Transverse colon (tissue), 4 donors: Measurements from ENCODE around the gene RPLP1.

Experiments
- CTCF ChIP-seq, 5 experiments: fragments of 200-600 bp in 3 of 5; fragments of 450-650 bp in 2 of 5; sonication (generic) in 3 of 5; IDR thresholded peaks; 1 replicate in 2 of 5; 2 replicates in 3 of 5; pipeline ENCODE4 v1.5.1; 2016 to 2017; ENCODE audit warnings: antibody characterized with exemption in 5 of 5, inconsistent platforms in 3 of 5, mild to moderate bottlenecking in 2 of 5, moderate library complexity in 1 of 5
- POLR2AphosphoS5 ChIP-seq, 3 donors: sonication (generic); formaldehyde crosslinking; IDR thresholded peaks; one replicate each; pipeline ENCODE4 v1.6.1; 2016; ENCODE audit warnings: antibody characterized with exemption in 3 of 3

- TF ChIP-seq POLR2AphosphoS5 (IDR thresholded peaks at IDR 0.05) (no peak), CTCF (IDR thresholded peaks at IDR 0.05) (no peak)
These were observed 19.4 kb downstream of the RPLP1 start for GRCh38 chr15:69472046-69472445.
